KBM-7 (cell line): ENCODE data around the gene GRK5.

Experiments
- DNase-seq: peaks from one replicate; pipeline ENCODE4 v3.0.0-alpha.2; 2015
- in situ Hi-C: fragments of 300-500 bp; cut with MboI; formaldehyde crosslinking; loops from 2 replicates; pipeline ENCODE4 v1.14.3; 2020; ENCODE audit warnings: low sequenced_read_pairs, low pct_unique_long_range_greater_than_20kb, mixed read lengths

The GRK5 gene

DNA sequence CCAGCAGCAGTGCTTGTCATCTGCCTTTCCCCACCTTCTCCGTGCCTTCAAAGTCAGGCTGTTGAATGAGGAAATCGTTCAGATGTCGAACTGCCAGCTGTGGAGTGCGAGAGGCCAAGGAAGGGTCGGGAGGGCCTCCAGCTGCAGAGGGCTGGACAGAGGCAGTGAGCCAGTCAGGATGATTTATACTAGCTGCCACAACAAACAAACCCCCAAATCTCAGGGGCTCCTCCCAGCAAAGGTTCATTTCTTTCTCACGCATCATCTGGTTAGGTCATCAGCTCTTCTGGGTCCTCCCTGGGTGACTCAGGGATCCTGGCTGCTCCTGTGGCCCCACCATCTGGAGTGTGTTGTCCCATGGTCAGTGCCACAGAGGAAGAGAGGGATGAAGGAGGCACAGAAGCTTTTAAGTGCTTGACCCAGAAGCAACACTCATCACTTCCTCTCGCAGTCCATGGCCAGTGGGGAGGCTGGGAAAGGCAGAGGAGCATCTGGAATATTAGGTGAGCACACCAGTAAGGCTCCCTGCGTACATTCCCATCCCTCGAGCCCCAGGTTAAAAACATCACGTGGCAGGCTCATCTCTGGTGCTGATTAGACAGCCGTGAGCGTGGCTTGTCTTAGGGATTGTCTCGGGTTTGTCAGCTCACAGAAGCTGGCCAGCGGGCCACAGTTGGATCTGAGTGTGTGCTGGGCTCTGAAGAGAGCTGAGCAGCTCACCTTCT, 194.5 kb downstream of the GRK5 start:
- DNase-seq, result no peak
- in situ Hi-C loops, result loop anchor here (25.0 kb wide), 1 partner anchor 190 kb away; the partner anchor contains the start of gene GRK5

DNA sequence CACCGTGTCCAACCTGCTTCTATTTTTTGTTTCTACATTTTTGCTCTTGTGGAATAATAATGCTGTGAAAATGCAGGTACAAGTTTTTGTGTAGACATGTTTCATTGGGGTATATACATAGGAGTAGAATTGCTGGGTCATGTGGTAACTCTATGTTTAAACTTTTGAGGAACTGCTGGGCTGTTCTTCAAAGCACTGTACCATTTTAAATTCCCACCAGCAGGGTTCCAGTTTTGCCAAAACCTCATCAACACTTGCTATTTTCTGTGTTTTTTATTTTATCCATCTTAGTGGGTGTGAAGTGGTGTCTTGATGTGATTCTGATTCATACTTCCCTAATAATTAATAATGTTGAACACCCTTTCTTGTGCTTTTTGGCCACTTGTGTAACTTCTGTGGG, 196.6 kb downstream of the GRK5 start:
- in situ Hi-C loops, result loop anchor here (25.0 kb wide), 1 partner anchor 192 kb away; the partner anchor contains the start of gene GRK5
- DNase-seq, result peak; percentile 21

DNA sequence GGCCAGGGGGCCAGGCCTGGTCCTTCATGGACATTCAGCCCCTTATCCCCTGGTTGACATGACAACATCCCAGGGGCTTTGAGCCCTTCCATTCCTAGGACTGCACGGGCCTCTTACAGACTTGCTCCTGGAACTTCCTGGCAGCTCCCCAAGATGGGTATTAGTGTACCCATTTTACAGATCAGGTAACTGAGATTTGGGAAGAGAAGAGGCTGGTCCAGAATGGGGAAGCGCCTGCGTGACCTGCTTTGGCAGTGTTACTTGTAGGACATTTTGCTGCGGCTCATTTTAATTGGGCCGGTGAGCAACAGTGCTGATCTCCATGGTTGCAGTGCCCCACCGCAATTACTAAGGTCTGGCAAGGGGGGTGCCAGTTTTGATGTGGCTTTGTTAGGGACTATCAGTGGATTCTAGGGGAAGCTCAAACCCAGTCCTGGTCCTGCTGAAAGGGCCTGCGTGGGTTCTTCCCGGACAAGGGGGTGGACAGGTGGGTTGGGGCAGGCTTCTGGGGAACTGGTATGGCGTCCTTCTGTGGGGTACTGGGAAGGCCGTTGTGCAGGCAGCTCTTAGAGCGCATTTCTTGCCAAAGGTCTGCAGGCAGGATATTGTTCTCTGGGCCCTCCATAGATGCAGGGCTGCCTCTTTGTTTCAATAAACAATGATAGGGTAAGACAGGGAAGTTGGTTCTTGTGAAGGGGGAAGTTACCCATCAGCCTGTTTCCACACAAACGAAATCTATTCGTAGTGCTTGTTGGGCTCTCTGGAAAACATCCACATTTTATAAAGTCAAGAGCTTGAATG, 197.5 kb downstream of the GRK5 start:
- in situ Hi-C loops, result loop anchor here (25.0 kb wide), 1 partner anchor 193 kb away; the partner anchor contains the start of gene GRK5
- DNase-seq, result peak; percentile 39

DNA sequence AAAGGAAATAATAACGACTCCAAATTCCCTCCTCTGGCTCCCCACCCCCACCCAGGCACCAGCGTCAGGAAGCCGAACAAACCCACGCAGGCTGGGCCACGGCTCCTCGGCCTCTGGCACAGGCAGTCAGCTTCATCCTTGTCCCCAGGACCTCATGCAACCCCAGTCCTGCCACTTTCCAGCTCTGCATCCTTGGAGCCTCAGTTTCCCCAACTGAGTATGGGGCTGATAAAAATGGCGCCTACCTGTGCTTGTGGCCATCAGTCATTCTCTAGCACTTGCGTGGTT, 198.1 kb downstream of the GRK5 start:
- in situ Hi-C loops, result loop anchor here (25.0 kb wide), 1 partner anchor 193 kb away; the partner anchor contains the start of gene GRK5
- no peak for DNase-seq

DNA sequence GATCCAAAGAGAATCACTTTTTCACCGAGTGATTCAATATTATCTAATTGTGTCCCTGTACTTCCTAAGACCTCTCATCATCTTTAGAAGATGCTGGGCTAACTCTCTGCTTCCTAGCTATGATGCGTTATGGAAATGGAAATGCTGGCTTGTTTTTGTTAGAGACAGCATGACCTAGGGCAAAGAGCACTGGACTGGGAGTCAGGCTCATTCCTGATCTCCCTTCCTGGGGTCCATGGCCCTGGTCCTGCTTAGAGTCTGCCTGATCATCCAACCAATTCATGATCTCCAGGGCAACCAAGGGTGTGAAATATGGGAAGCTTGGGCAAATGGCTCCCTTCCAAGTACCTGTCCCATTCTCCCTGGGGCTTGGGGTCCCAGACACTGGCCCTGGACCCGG, 198.8 kb downstream of the GRK5 start:
- no peak for DNase-seq
- in situ Hi-C loops, result loop anchor here (25.0 kb wide), 1 partner anchor 194 kb away; the partner anchor contains the start of gene GRK5

DNA sequence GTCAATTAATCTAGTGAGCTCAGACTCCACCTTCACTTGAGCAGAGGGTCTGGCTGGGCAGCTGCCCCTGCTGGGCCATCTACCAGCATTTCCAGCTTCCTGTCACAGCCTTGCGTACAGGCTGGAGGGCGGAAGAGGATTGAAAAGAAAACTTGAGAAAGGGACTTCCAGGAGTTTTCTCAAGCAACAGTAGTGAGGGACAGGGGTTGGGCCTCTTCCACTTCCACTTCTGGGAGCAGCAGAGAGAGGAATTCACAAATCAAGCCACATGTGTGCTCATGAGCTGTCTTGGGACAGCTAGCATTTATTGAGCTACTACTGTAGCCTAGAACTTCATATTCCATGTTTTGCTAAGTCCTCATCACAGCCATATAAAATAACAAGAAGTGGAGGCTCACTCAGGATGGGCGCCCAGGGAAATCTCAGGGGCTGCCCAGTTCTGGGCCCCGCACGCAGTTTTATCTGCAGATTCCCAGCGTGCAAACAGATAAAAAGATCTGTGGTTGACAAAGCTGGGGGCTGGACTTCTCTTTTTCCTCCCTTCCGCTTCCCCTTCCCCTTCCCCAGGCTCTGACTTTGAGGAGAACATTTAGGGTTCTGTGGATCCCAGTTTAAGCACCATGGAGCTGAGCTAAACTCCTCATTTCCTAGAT, 199.4 kb downstream of the GRK5 start:
- DNase-seq, result peak; percentile 56
- in situ Hi-C loops, result loop anchor here (25.0 kb wide), 1 partner anchor 194 kb away; the partner anchor contains the start of gene GRK5

DNA sequence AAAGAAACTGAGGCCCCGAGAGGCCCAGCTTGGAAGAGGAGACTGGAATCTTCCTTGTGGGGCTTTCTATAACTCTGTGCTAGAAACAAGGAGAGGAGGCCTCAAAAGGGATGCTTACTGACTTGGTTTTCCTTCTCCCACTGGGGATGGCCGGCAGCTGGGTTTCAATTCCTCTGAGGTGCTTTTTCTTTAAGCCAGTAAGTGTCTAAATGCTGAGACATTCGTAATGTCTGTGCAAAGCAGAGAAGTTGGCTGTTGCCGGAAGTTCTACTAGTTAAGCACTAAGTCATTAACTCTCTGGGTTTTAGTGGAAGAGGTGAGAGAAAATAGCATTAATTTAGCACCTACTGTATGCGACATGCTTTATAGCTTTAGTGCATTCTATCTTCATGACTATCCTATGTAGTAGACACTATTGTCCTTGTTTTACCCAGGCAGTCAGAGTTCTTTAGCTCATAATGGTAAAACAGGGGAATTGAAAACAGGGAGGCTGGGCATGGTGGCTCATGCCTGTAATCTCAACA, 199.9 kb downstream of the GRK5 start:
- in situ Hi-C loops, result loop anchor here (25.0 kb wide), 1 partner anchor 195 kb away; the partner anchor contains the start of gene GRK5
- DNase-seq, result no peak

DNA sequence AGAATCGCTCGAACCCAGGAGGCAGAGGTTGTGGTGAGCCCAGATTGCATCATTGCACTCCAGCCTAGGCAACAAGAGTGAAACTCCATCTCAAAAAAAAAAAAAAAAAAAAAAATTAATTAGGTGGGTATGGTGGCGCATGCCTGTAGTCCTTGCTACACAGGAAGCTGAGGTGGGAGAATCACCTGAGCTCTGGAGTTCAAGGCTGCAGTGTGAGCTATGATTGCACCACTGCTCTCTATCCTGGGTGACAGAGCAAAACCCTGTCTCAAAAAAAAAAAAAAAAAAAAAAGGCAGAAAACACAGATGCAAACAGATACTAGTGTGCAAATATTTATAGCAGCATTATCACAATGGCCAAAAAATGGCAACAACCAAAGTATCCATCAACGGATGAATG, 200.7 kb downstream of the GRK5 start:
- DNase-seq, result no peak
- in situ Hi-C loops, result loop anchor here (25.0 kb wide), 1 partner anchor 196 kb away; the partner anchor contains the start of gene GRK5

DNA sequence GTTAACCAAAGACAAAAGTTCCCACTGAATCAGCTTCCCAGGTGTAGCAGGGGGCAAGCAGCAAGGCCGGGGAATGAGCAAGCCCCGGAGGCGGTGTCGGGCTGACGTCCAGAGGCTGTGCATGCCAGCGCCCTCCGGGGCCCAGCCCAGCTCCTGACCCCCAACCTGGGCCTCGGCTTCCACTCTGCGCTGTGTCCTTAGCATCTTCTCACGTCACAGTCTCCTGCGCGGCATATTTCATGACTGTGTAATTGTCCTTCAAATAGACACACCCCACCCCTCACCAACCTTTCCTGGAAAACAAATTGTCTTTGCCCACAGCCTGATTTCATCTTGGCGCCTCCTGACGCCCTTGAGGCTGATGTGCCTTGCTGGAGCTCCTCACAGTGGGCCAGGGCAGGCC, 201.6 kb downstream of the GRK5 start:
- in situ Hi-C loops, result loop anchor here (25.0 kb wide), 1 partner anchor 197 kb away; the partner anchor contains the start of gene GRK5

DNA sequence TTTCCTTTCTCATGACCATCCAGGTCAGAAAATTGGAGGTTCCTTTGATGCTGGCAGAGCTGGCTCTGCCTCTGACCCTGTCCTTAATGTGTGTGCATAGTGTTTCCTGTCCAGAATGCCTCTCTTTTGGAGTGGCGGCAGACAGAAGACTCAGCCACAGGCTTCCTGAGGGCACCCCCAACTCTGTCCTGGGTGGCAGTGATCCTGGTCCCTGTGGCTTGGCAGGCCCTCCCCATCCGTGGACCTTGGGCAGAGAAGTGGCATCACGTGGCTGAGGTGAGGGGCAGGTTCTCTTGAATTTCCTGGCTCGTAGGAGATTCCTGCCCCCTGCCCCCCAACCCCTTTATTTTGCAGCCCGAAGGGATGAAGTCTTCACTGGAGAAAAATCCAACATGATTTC, 202.0 kb downstream of the GRK5 start:
- in situ Hi-C loops, result loop anchor here (25.0 kb wide), 1 partner anchor 197 kb away; the partner anchor contains the start of gene GRK5
- DNase-seq, result no peak

More for the DNA sequence above, 201.6 kb downstream of the GRK5 start:
- no peak for DNase-seq

DNA sequence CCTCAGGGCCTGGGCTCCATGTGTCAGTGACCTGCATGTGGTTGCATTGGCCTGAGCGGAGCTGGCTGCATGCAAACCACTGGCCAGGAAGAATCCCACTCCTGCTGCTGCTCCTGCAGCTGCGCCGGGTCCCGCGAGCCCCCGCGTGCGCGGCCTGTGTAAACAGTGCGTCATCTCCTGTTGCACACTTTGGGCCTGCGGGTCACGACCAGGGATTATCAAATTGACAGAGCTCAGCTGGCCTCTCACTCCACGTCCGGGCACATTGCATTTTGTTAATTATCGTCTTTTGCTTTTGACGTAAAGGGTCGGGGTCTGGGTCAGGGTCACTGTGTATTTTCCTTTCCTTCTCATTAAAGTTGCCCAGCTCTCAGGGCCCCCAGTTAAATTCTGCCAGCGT, 202.5 kb downstream of the GRK5 start:
- in situ Hi-C loops, result loop anchor here (25.0 kb wide), 1 partner anchor 198 kb away; the partner anchor contains the start of gene GRK5
- no peak for DNase-seq

DNA sequence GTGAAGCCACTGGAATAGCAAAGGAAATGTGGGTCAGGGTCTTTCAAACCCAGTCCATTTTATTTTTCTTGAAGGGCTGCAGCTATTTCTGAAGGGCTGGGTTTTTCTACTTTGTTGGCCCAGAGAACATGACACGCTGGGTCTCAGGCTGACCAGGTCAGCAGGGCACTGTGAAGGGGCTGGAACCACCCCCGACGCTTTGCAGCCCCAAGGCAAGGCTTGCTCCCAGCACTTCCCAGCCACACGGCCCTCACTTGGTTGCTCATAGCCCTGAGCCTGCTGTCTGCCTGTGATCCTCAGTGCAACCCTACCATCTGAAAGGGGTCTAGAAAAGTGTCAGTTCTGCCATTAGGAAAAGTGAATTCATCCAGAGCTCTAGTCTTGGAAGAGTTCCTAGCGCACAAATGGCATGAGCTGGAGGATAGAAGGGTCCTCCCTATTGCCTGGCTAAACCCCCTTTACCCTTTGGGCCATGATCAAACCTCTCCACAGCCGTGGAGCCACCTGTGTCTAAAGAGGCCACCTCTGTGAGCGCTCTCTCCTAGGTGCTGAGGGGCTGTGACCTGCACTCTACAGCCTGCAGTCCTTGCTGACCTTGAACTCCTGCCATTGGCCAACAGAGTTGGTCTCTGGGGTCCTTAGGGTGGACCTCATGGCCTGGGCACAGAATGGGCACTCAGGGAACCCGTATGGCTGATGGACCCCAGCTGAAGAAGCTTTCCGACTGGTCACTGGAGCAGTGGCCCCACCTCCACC, 203.2 kb downstream of the GRK5 start:
- in situ Hi-C loops, result loop anchor here (25.0 kb wide), 1 partner anchor 198 kb away; the partner anchor contains the start of gene GRK5
- DNase-seq, result no peak

DNA sequence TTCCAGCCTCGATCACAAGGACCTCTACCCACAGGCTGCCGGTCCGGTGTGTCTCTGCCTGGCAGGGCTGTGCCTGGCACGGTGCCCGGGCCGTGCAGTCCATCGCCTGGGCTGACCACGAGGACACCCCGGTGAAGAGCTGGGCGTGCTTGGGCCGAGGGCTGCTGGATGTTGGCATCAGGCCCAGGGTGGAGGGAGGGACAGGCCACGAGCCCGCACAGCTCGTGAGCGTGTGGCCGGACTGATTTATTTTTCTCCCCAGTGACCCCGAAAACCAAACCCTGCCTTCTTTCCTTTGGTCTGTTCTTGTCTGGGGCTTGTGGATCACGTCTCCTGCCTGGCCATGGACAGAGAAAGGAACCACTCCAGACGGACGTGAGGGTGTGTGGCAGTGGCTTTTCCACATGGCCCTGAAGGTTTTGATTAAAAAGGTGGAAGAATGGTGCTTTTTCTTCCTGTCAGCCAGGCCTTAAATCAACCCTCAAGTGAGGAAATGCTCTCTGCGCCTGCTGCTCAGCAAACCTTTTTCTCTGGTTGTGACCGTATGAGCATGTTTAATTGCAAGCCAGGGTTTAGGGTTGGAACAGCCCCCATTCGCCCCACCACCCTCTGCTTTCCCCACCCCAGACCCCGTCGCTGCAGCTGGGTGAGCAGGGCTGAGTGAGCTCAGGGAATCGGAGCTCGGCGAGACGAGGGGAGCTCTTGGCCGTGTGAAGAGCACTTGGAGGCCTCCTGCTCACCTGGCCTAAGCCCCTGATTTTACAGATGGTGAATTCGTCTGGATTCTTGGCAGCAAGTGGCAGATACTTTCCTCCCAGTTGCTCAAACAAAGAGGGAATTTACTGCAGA, 205.1 kb downstream of the GRK5 start:
- no peak for DNase-seq
- in situ Hi-C loops, result loop anchor here (25.0 kb wide), 1 partner anchor 200 kb away; the partner anchor contains the start of gene GRK5

DNA sequence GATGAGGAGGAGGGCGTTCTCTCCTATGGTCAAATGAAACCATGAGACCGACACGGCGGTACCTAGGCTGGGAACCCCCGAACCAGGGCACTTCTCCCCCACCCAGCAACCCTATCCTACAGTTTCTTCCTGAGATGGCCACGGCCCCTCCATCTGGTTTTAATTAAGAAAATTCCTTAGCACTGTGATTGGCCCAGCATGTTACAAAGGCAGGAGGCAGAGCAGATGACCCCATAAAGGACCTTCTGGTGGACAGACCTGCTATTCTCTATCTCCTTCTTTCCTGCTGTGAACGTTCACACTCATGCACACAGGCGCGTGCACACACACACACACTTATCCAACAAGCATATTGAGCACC, 205.7 kb downstream of the GRK5 start:
- no peak for DNase-seq
- in situ Hi-C loops, result loop anchor here (25.0 kb wide), 1 partner anchor 201 kb away; the partner anchor contains the start of gene GRK5

DNA sequence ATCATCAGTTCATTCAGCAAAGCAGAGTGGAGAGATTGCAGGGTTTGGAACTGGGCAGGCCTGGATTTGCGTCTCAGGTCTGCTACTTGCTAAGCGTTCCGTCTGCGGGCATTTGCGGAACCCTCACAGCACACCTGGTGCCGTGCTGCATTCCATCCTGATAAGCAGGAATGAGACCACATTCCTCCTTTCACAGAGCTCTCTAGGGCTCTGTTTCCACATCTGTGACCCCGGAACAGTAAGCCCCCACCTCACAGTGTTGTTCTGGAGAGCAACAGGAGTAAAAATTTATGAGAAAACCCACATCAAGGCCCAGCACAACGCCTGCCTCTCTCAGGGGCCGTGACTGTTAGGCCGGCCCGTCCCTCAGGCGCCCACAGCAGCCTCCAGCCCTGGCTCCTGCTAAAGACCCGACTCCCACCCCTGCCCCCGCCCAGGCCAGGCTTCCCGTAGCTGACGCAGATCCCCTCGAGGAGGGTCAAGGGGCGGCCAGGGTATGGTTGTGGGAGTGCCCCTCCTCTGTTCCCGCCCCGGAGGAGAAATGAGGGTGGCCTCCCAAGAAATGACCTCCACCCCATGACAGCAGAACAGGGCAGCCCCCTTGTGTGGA, 206.2 kb downstream of the GRK5 start:
- no peak for DNase-seq
- in situ Hi-C loops, result loop anchor here (25.0 kb wide), 1 partner anchor 201 kb away; the partner anchor contains the start of gene GRK5

DNA sequence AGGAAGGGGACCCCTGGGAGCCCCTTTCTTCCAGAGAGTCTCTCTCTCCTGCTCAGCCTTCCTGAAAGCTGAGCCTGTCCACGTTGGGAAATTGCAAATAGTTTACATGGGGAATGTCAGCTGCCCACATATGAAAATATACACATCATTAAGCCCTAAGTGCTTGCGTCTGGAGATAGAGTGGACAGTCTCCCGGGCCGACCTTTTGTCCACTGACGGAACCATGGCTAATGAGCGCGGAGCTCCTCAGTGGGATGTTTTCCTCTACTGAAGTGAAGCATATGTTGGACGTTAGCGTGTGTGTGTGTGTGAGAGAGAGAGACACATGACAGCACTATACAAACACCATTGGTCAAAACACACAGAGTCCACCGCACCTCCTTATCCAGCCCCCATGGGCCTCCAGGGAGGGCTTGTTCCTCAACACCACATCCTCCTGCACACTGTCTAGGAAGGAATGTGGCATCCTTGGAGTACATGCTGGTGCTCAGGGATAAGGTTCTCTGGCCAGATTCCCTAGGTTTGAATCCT, 206.8 kb downstream of the GRK5 start:
- in situ Hi-C loops, result loop anchor here (25.0 kb wide), 1 partner anchor 202 kb away; the partner anchor contains the start of gene GRK5
- DNase-seq, result no peak

DNA sequence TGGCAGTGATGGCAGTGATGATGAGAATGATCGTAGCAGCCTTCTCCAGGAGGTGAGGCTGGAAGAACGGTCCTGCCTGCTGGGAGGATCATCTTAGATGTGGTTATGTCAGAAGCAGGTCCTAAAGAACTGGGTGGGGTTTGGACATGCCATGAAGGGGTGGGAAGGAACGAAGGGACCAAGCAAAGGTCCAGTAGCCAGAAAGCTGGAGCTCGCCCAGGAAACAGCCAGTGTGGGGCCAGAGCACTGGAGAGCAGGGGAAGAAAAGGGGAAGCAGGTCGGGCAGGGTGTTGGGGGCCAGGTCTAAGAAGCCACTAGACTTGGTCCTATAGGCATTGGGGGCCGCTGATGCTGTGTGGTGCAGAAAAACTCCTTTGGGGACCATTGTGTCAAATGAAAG, 207.8 kb downstream of the GRK5 start:
- no peak for DNase-seq
- in situ Hi-C loops, result loop anchor here (25.0 kb wide), 1 partner anchor 203 kb away; the partner anchor contains the start of gene GRK5
